ENCODE data around the gene WWOX.

The WWOX gene

GRCh38 chr16:78706637-78707036, 607.2 kb downstream of the WWOX start:
- DNase-seq = no peak

- no peak for DNase-seq
Measured at GRCh38 chr16:78709137-78709884, 609.9 kb downstream of the WWOX start.

- no peak for DNase-seq
Measured at GRCh38 chr16:78715106-78715505, 615.7 kb downstream of the WWOX start.

- DNase-seq = no peak
Measured at GRCh38 chr16:78715673-78716072, 616.2 kb downstream of the WWOX start.

GRCh38 chr16:78718141-78718540, 618.7 kb downstream of the WWOX start:
- DNase-seq = no peak

- no peak for DNase-seq
Measured at GRCh38 chr16:78720416-78720815, 621.0 kb downstream of the WWOX start.

- no peak for DNase-seq
Measured at GRCh38 chr16:78727536-78727935, 628.1 kb downstream of the WWOX start.

- DNase-seq = no peak
Measured at GRCh38 chr16:78729687-78730086, 630.2 kb downstream of the WWOX start.

- no peak for DNase-seq
Measured at GRCh38 chr16:78731785-78732184, 632.3 kb downstream of the WWOX start.

- DNase-seq = no peak
Measured at GRCh38 chr16:78732696-78733095, 633.2 kb downstream of the WWOX start.

- no peak for DNase-seq
Measured at GRCh38 chr16:78735337-78735736, 635.9 kb downstream of the WWOX start.

GRCh38 chr16:78737630-78738029, 638.2 kb downstream of the WWOX start:
- DNase-seq = no peak

GRCh38 chr16:78738557-78738956, 639.1 kb downstream of the WWOX start:
- DNase-seq = no peak

GRCh38 chr16:78740269-78740668, 640.8 kb downstream of the WWOX start:
- no peak for DNase-seq

- DNase-seq = no peak
Measured at GRCh38 chr16:78742501-78743283, 643.2 kb downstream of the WWOX start.

GRCh38 chr16:78743556-78743955, 644.1 kb downstream of the WWOX start:
- no peak for DNase-seq

GRCh38 chr16:78744099-78744498, 644.6 kb downstream of the WWOX start:
- DNase-seq = no peak

- no peak for DNase-seq
Measured at GRCh38 chr16:78744796-78745107, 645.3 kb downstream of the WWOX start.

- DNase-seq = peak; percentile 70
Measured at GRCh38 chr16:78745108-78746019, 645.9 kb downstream of the WWOX start.

- DNase-seq = no peak
Measured at GRCh38 chr16:78746718-78747117, 647.3 kb downstream of the WWOX start.

GRCh38 chr16:78748220-78748929, 648.9 kb downstream of the WWOX start:
- peak; percentile 44 for DNase-seq

GRCh38 chr16:78749745-78750268, 650.4 kb downstream of the WWOX start:
- no peak for DNase-seq

All from femur (tissue), 1 donor.